ENCODE measurements around the gene WNT9A.

The WNT9A gene

DNA sequence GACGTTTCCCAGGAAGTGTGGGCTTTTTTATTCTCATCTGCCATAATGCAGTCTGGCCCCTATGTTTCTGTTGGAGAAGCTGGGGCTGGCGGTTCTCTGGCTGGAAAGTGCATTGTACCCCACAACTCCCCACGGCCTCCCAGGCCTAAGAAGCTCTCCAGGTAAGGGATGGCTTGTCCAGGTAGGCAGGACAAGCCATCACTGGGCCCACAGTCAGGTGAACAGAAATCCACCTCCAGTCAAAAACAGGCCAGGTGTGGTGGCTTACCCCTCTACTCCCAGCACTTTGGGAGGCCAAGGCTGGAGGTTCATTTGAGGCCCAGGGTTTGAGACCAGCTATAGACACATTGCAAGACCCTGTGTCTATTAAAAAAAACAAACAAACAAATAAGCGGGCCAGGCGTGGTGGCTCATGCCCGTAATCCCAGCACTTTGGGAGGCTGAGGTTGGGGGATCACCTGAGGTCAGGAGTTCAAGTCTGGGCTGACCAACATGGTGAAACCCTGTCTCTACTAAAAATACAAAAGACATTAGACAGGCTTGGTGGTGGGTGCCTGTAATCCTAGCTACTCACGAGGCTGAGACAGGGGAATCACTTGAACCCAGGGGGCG, 3.1 kb upstream of the WNT9A start:
- Mint-ChIP-seq H3K9me3 (no peaks in the 10 kb centered on the region), H3K27ac (ENCODE audit: low read depth) (no peak overlapping the region), H3K4me1 (peaks cover 14% of the 10 kb centered on the region), H3K36me3 (ENCODE audit: insufficient read depth) (peaks cover 3% of the 10 kb centered on the region), H3K27me3 (peaks cover 35% of the 10 kb centered on the region), H3K4me3 (no peak overlapping the region)
- ATAC-seq (replicated peaks; ENCODE audit: extremely low read depth, poor library complexity, severe bottlenecking): no peak
- DNase-seq (ENCODE audit: low spot score in 2 of 2): no peak

DNA sequence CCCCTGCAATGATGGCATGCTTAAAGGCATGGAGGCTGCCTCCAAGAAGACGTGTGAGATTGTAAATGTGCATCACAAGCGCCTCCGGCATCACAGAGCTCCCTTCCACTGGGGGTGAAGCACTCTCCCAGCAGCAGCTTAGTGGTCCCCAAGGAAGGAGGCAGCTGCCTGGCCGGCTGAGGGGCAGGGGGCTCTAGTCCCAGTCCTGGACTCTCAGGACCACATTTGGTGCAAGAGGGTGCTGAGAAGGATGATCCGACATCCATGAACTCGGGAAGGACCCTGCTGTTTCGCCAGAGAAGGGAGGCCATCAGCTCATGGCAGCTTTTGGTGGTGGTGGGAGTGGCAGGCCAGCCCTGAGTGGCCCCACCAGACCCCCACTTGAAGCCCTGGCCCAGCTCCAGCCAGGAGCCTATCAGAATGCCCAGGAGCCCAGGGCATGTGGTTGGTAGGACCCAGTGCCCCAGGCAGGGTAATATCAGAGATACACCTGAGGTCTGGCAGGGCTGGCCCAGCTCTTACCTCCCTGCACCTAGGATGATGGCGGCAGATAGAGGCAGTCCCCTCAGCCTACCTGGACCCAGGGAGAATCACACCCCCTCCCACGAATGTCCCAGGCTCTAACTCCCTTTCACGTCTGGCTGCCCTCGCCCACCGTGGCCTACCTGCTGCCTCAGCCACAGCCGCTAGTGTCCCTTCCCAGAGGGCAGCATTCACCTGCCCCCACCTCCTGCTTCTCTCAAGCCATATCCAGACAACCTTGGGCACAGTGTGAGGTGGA, 2.4 kb upstream of the WNT9A start:
- no peak overlapping the region for H3K4me3 Mint-ChIP-seq
- H3K9me3 Mint-ChIP-seq: no peaks in the 10 kb centered on the region
- H3K4me1 Mint-ChIP-seq: peaks cover 14% of the 10 kb centered on the region
- no peak for ATAC-seq (replicated peaks; ENCODE audit: extremely low read depth, poor library complexity, severe bottlenecking)
- H3K27ac Mint-ChIP-seq (ENCODE audit: low read depth): no peak overlapping the region
- peaks cover 3% of the 10 kb centered on the region for H3K36me3 Mint-ChIP-seq (ENCODE audit: insufficient read depth)
- H3K27me3 Mint-ChIP-seq: peaks cover 32% of the 10 kb centered on the region
- no peak for DNase-seq (ENCODE audit: low spot score in 2 of 2)

DNA sequence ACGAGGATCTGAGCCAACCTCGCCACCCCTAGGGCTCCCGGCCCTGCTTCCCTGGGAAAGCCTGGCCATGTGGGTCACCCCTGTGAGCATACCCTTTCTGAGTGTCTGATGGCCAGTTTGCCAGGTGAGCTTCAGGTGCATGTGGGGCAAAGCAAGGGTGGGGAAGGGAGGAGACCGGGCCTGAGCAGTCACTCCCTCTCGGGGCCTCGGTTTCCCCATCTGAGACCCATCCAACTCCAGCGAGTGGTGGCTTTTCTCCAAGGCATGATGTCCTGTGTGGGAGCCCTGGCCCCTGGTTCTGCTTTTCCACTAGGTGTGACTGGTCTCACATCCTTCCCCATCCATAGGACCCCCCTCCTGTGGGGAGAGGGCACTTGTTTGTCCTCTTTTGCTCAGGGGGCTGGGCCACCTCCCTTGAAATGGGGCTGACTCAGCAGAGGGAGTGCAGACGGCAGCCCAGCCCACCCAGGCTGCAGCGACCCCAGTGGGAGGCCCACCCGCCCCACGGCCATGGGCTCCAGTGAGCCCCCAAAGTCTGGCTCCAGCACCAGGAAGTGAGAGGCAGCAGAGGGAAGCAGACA, 1.7 kb upstream of the WNT9A start:
- Mint-ChIP-seq H3K27ac (ENCODE audit: low read depth) (no peak overlapping the region), H3K4me1 (peaks cover 14% of the 10 kb centered on the region), H3K4me3 (no peak overlapping the region), H3K36me3 (ENCODE audit: insufficient read depth) (peaks cover 3% of the 10 kb centered on the region), H3K27me3 (peaks cover 27% of the 10 kb centered on the region), H3K9me3 (no peaks in the 10 kb centered on the region)
- ATAC-seq (replicated peaks; ENCODE audit: extremely low read depth, poor library complexity, severe bottlenecking): no peak
- no peak for DNase-seq (ENCODE audit: low spot score in 2 of 2)

DNA sequence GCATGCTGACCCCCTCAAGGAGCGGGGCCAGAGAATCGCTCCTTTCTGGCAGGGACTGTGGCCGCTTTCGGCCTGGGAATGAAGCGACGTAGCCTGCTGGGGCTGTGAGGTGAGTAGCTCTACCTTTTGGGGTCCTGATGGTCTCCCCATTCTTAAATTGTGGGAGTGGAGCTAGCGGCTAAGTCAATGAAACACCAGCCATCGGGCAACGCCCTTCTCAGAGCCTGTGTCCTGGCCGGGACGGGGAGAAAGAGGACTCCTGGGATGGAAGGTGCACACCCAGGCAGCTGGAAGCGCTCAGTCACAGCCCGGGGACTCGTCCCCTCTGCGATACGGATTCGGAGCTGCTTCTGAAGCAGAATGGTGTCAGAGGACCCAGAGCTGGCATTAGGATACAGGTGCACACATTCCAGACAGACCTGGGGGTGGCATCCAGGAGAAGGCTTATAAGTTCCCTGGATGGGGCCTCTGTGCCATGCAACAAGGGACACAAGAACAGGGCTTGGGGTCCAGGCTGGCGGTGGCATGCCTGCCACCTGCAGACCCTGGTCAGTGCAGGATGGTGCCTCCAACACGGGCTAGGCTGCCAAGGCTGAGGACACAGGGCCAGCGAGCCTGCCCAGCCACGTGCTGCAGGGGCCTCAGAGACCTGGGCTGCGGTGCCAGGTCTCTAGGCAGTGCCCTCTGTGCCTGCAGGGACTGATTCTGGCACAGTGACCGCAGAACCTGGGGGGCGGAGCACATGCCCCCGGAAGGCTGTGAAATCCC, 945 bp upstream of the WNT9A start:
- peaks cover 2% of the 10 kb centered on the region for H3K36me3 Mint-ChIP-seq (ENCODE audit: insufficient read depth)
- H3K27me3 Mint-ChIP-seq: peaks cover 27% of the 10 kb centered on the region
- no peak for DNase-seq (ENCODE audit: low spot score in 2 of 2)
- peaks cover 8% of the 10 kb centered on the region for H3K4me1 Mint-ChIP-seq
- H3K9me3 Mint-ChIP-seq: no peaks in the 10 kb centered on the region
- ATAC-seq (replicated peaks; ENCODE audit: extremely low read depth, poor library complexity, severe bottlenecking): no peak
- peak overlapping the region; percentile 31 for H3K4me3 Mint-ChIP-seq
- no peak overlapping the region for H3K27ac Mint-ChIP-seq (ENCODE audit: low read depth)

- Mint-ChIP-seq H3K4me3 (peak overlapping the region; percentile 71), H3K4me1 (peaks cover 7% of the 10 kb centered on the region), H3K9me3 (no peaks in the 10 kb centered on the region), H3K27ac (ENCODE audit: low read depth) (no peak overlapping the region), H3K27me3 (peaks cover 27% of the 10 kb centered on the region), H3K36me3 (ENCODE audit: insufficient read depth) (no peaks in the 10 kb centered on the region)
- ATAC-seq (replicated peaks; ENCODE audit: extremely low read depth, poor library complexity, severe bottlenecking) (no peak), DNase-seq (ENCODE audit: low spot score in 2 of 2) (no peak)
Observed at GRCh38 chr1:227947386-227947675, 401 bp downstream of the WNT9A start.

GRCh38 chr1:227946624-227947385, 927 bp downstream of the WNT9A start:
- Mint-ChIP-seq H3K27ac (ENCODE audit: low read depth) (peak overlapping the region; percentile 41), H3K4me3 (peak overlapping the region; percentile 71), H3K9me3 (no peaks in the 10 kb centered on the region), H3K4me1 (peaks cover 7% of the 10 kb centered on the region), H3K27me3 (peaks cover 27% of the 10 kb centered on the region), H3K36me3 (ENCODE audit: insufficient read depth) (no peaks in the 10 kb centered on the region)
- no peak for DNase-seq (ENCODE audit: low spot score in 2 of 2)
- peak; percentile 39 for ATAC-seq (replicated peaks; ENCODE audit: extremely low read depth, poor library complexity, severe bottlenecking)

GRCh38 chr1:227945891-227946623, 1.7 kb downstream of the WNT9A start:
- Mint-ChIP-seq H3K9me3 (no peaks in the 10 kb centered on the region), H3K4me1 (peaks cover 7% of the 10 kb centered on the region), H3K36me3 (ENCODE audit: insufficient read depth) (no peaks in the 10 kb centered on the region), H3K27ac (ENCODE audit: low read depth) (peak overlapping the region; percentile 41), H3K27me3 (peaks cover 27% of the 10 kb centered on the region), H3K4me3 (peak overlapping the region; percentile 71)
- no peak for DNase-seq (ENCODE audit: low spot score in 2 of 2)
- no peak for ATAC-seq (replicated peaks; ENCODE audit: extremely low read depth, poor library complexity, severe bottlenecking)

DNA sequence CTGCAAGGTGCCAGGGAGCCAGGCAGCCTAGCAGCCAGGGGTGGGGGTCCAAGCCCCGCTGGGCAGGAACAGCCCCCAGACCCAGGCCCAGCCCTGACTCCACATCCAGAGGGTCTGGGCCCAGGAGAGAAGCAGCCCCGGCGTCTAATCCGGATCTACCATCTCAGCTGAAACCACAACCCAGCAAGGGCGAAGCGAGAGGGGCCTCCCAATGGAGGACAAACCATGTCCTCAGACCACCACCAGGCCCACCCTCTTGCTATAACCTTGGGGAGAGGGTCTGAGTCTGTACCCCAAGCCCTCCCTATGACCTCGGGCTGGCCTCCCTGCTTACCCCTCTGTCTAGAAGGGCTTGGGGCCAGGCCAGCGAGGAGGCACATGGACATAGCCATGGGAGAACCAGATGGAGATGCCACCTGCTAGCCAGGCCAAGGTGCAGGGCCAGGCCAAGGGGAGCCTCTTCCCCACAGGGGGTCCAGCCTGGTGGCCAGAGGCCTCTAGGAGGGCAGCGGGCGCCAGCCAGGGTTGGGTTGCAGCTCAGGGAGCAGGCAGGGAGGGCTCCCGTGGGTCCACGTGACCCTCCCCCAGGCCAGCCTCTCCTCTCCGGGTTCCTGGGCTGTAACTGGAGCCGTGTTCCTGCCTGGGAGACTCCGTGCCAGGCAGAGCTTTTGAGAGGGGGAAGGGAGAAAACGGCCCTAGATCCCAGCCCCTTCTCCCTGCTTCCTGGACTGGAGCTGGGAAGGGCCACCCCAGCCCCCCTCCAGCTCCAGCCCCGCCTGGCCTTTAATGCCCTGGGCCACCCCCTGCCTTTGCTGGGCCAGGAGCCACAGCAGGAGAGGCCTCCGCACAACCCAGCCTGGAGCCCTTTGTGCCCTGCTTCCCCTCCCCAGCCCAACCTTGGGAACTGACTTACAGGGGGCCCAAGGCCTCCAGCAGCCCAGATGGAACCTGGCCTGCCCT, 2.5 kb downstream of the WNT9A start:
- no peak for ATAC-seq (replicated peaks; ENCODE audit: extremely low read depth, poor library complexity, severe bottlenecking)
- no peak for DNase-seq (ENCODE audit: low spot score in 2 of 2)
- no peak overlapping the region for H3K27ac Mint-ChIP-seq (ENCODE audit: low read depth)
- no peak overlapping the region for H3K4me3 Mint-ChIP-seq
- H3K9me3 Mint-ChIP-seq: no peaks in the 10 kb centered on the region
- peaks cover 7% of the 10 kb centered on the region for H3K4me1 Mint-ChIP-seq
- no peaks in the 10 kb centered on the region for H3K36me3 Mint-ChIP-seq (ENCODE audit: insufficient read depth)
- peaks cover 25% of the 10 kb centered on the region for H3K27me3 Mint-ChIP-seq

DNA sequence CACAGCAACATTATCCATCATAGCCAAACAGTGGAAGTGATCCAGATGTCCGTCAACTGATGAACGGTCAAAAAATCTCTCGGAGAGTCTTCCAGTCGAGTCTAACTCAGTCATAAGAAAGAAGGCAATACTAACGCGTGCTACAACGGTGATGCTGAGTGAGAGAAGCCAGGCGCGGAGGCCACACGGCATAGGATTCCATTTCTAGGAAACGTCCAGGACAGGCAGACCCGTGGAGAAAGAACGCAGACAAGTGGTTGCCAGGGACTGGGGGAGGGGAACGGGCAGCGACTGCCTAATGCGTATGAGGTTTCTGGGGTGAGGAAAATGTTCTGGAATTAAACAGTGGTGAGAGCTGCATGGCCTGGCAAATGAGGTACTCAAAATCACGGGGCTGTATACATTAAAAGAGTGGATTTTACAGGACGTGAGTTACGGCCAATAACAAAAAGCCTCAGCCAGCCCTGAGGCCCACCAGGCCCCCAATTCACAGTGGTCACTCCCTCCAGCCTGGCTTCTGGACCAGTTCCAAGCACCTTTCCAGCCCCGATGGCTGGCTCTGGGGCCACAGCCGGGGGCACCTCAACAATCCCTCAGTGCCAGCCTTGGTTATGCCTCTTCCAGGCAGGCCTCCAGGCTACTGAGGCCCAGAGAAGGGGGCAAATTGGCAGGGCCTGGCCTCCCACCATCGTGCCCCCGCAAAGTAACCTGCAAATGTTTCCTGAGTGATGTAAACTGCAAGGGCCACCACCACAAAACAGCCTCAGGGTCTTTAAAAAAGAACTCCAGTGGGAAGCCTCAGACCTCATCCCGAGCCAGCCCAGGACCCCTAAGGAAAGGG, 3.4 kb downstream of the WNT9A start:
- no peak overlapping the region for H3K4me3 Mint-ChIP-seq
- H3K9me3 Mint-ChIP-seq: no peaks in the 10 kb centered on the region
- peaks cover 18% of the 10 kb centered on the region for H3K27me3 Mint-ChIP-seq
- no peak overlapping the region for H3K27ac Mint-ChIP-seq (ENCODE audit: low read depth)
- ATAC-seq (replicated peaks; ENCODE audit: extremely low read depth, poor library complexity, severe bottlenecking): no peak
- no peak for DNase-seq (ENCODE audit: low spot score in 2 of 2)
- peaks cover 7% of the 10 kb centered on the region for H3K4me1 Mint-ChIP-seq
- no peaks in the 10 kb centered on the region for H3K36me3 Mint-ChIP-seq (ENCODE audit: insufficient read depth)

DNA sequence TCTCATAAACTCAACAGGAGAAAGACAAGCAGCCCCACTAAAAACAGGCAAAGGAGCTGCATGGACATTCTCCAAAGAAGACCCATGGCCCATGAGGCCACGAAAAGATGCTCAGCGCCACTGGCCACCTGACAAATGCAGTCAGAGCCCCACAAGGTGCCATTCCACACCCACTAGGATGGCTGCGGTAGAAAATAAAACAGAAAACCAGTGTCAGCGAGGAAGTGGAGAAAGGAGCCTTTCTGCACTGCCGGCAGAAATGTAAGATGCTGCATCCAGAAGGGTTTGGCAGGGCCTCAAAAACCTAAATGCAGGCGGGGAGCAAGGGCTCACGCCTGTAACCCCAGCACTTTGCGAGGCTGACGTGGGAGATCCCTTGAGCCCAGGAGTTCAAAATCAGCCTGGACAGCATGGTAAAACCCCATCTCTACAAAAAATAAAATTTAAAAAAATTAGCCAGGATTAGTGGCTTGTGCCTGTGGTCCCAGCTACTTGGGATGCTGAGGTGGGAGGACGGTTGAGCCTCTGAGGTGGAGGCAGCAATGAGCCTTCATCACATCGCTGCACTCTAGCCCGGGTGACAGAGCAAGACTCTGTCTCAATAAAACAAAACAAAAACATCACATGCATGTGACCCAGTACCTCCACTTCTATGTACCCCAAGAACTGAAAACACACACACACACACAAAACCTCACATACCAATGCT, 4.2 kb downstream of the WNT9A start:
- no peaks in the 10 kb centered on the region for H3K9me3 Mint-ChIP-seq
- DNase-seq (ENCODE audit: low spot score in 2 of 2) (no peak), ATAC-seq (replicated peaks; ENCODE audit: extremely low read depth, poor library complexity, severe bottlenecking) (no peak)
- H3K27ac Mint-ChIP-seq (ENCODE audit: low read depth): no peak overlapping the region
- H3K4me3 Mint-ChIP-seq: no peak overlapping the region
- H3K4me1 Mint-ChIP-seq: peaks cover 7% of the 10 kb centered on the region
- H3K27me3 Mint-ChIP-seq: peaks cover 12% of the 10 kb centered on the region
- no peaks in the 10 kb centered on the region for H3K36me3 Mint-ChIP-seq (ENCODE audit: insufficient read depth)

Data from central memory CD8-positive, alpha-beta T cell (primary cell).